ENCODE measurements around the gene SIPA1. TPM values are rescaled to one million over a fixed set of nuclear protein-coding genes. Genes with fewer than 3 reads are reported as not detected.

Gene SIPA1
- total and polyA plus RNA-seq, 2 of the 13 experiments (the other 11 are each of a cell fraction or from before 2014, with no cell fraction given): 5.8 to 7.7 TPM

- FAIRE-seq: no peak
- POLR2A ChIA-PET: no interaction called here
- no peak for DNase-seq (ENCODE audit: low spot score)
- Histone ChIP-seq H3K27ac (ENCODE audit: extremely low read length, insufficient read depth, low read length) (no peak overlapping the region), H3K4me1 (ENCODE audit: insufficient read depth, low read length) (peaks cover 15% of the 10 kb centered on the region), H3K4me2 (ENCODE audit: low read depth, low read length) (no peak overlapping the region), H3K4me3 (replicated peaks in 1 of 3; ENCODE audit: insufficient read depth in 1 of 3, low read depth in 2 of 3, low read length in 3 of 3) (no peak overlapping the region), H4K20me1 (ENCODE audit: insufficient read depth, low read length) (no peaks in the 10 kb centered on the region), H2AFZ (ENCODE audit: low read length) (no peak overlapping the region), H3K9ac (ENCODE audit: insufficient read depth, low read depth, low read length) (no peak overlapping the region), H3K27me3 (ENCODE audit: control insufficient read depth in 1 of 2, insufficient read depth in 2 of 2, low read length in 2 of 2) (peaks cover 0 to 11% of the 10 kb centered on the region in 2 experiments; a peak in 2 of 5 replicates), H3K36me3 (replicated peaks in 1 of 2; ENCODE audit: control insufficient read depth in 1 of 2, insufficient read depth in 2 of 2, low read length in 2 of 2) (no peaks in the 10 kb centered on the region), H3K79me2 (ENCODE audit: insufficient read depth, low read length) (no peaks in the 10 kb centered on the region), H3K9me3 (ENCODE audit: low read length) (no peaks in the 10 kb centered on the region)
- TF ChIP-seq ZBTB8A (CRISPR knock-in tag; IDR thresholded peaks at IDR 0.05; ENCODE audit: borderline replicate concordance, low read depth) (no peak), CCDC6 (CRISPR knock-in tag; IDR thresholded peaks at IDR 0.05) (no peak), ZNF138 (CRISPR knock-in tag; IDR thresholded peaks at IDR 0.05; ENCODE audit: low read depth) (no peak), CBFB (CRISPR knock-in tag; IDR thresholded peaks at IDR 0.05) (no peak), THAP11 (CRISPR knock-in tag; IDR thresholded peaks at IDR 0.05) (no peak), RFX5 (IDR thresholded peaks at IDR 0.05; ENCODE audit: low read depth, low read length) (no peak)
- TF ChIP-seq, protein P1, sequence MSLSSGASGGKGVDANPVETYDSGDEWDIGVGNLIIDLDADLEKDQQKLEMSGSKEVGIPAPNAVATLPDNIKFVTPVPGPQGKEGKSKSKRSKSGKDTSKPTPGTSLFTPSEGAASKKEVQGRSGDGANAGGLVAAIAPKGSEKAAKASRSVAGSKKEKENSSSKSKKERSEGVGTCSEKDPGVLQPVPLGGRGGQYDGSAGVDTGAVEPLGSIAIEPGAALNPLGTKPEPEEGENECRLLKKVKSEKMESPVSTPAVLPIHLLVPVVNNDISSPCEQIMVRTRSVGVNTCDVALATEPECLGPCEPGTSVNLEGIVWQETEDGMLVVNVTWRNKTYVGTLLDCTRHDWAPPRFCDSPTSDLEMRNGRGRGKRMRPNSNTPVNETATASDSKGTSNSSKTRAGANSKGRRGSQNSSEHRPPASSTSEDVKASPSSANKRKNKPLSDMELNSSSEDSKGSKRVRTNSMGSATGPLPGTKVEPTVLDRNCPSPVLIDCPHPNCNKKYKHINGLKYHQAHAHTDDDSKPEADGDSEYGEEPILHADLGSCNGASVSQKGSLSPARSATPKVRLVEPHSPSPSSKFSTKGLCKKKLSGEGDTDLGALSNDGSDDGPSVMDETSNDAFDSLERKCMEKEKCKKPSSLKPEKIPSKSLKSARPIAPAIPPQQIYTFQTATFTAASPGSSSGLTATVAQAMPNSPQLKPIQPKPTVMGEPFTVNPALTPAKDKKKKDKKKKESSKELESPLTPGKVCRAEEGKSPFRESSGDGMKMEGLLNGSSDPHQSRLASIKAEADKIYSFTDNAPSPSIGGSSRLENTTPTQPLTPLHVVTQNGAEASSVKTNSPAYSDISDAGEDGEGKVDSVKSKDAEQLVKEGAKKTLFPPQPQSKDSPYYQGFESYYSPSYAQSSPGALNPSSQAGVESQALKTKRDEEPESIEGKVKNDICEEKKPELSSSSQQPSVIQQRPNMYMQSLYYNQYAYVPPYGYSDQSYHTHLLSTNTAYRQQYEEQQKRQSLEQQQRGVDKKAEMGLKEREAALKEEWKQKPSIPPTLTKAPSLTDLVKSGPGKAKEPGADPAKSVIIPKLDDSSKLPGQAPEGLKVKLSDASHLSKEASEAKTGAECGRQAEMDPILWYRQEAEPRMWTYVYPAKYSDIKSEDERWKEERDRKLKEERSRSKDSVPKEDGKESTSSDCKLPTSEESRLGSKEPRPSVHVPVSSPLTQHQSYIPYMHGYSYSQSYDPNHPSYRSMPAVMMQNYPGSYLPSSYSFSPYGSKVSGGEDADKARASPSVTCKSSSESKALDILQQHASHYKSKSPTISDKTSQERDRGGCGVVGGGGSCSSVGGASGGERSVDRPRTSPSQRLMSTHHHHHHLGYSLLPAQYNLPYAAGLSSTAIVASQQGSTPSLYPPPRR (CRISPR knock-in tag; IDR thresholded peaks at IDR 0.05; ENCODE audit: borderline replicate concordance): no peak
- CTCF ChIA-PET (ENCODE audit: low intra/inter-chr PET ratio, low total read pairs): no interaction called here
- no TSS peak for BruUV-seq (replicated peaks)
- in situ Hi-C loops (cut with HindIII; ENCODE audit: extremely low pct_ligation_motif_present, low pct_unique_long_range_greater_than_20kb) (no loop called here), intact Hi-C loops (cut with micrococcal nuclease; ENCODE audit: unreplicated experiment) (no loop called here)
- no peak for ATAC-seq
- WGBS (ENCODE audit: low lambda C conversion rate): 61% methylated on average over 11 of the region's 11 CpGs
Observed at GRCh38 chr11:65692367-65692766, 54.5 kb downstream of the SIPA1 start.
